ENCODE data around the gene OLA1. TPM values are rescaled to one million over a fixed set of nuclear protein-coding genes. Genes with fewer than 3 reads are reported as not detected.

The OLA1 gene
- total RNA-seq, 1 donor from 2014 or later: 118 TPM

- no peak overlapping the region for H3K27ac Mint-ChIP-seq
- TF ChIP-seq, protein P1, sequence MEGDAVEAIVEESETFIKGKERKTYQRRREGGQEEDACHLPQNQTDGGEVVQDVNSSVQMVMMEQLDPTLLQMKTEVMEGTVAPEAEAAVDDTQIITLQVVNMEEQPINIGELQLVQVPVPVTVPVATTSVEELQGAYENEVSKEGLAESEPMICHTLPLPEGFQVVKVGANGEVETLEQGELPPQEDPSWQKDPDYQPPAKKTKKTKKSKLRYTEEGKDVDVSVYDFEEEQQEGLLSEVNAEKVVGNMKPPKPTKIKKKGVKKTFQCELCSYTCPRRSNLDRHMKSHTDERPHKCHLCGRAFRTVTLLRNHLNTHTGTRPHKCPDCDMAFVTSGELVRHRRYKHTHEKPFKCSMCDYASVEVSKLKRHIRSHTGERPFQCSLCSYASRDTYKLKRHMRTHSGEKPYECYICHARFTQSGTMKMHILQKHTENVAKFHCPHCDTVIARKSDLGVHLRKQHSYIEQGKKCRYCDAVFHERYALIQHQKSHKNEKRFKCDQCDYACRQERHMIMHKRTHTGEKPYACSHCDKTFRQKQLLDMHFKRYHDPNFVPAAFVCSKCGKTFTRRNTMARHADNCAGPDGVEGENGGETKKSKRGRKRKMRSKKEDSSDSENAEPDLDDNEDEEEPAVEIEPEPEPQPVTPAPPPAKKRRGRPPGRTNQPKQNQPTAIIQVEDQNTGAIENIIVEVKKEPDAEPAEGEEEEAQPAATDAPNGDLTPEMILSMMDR (IDR thresholded peaks at IDR 0.05; ENCODE audit: unreplicated experiment): no peak
- peaks cover 9% of the 10 kb centered on the region for H3K9me3 Mint-ChIP-seq (ENCODE audit: low read depth)
- no peak for DNase-seq (ENCODE audit: low spot score, unreplicated experiment)
- H3K27me3 Mint-ChIP-seq: peaks cover 15% of the 10 kb centered on the region
- H3K36me3 Mint-ChIP-seq (ENCODE audit: insufficient read depth): no peaks in the 10 kb centered on the region
- H3K4me3 Mint-ChIP-seq (ENCODE audit: low read depth): no peak overlapping the region
- H3K4me1 Mint-ChIP-seq (ENCODE audit: low read depth): peaks cover 17% of the 10 kb centered on the region
Observed at GRCh38 chr2:174059884-174060244, 188.5 kb downstream of the OLA1 start.

DNA sequence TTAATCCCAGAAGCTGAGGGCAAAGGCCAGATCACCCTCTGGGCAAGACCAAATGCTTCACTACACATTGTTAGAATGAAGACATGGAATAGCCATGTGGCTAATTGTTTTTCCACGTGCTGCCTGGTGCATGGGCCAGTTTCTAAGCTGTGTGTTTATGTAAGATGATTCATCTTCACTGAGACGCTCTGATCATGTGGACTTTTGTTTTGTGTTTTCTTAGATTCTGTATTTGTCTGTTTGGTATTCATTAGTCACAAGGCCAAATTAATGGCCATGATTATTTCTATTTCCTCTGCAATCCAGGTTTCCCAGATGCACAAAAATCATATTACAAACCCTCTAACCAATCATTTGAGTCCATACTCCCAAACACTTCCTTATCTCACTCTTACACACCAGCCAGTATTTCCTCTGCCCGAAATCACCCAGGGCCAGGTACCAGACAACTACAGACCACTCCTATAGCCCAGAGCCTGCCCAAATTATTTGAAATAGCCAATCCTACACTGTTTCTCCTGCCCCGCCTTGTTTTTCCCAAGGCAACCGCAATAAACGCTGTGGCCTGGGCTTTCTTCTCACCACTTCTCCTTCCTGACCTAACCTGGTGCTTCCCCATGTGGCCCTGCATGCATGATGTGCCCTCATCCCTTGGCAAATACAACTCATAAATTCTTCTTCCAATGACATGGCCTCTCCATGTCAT lies 189.0 kb downstream of the OLA1 start:
- H3K4me3 Mint-ChIP-seq (ENCODE audit: low read depth): no peak overlapping the region
- H3K27me3 Mint-ChIP-seq: peaks cover 15% of the 10 kb centered on the region
- no peak overlapping the region for H3K27ac Mint-ChIP-seq
- peaks cover 17% of the 10 kb centered on the region for H3K4me1 Mint-ChIP-seq (ENCODE audit: low read depth)
- peaks cover 9% of the 10 kb centered on the region for H3K9me3 Mint-ChIP-seq (ENCODE audit: low read depth)
- TF ChIP-seq, protein P1 (IDR thresholded peaks at IDR 0.05; ENCODE audit: unreplicated experiment): no peak
- no peak for DNase-seq (ENCODE audit: low spot score, unreplicated experiment)
- H3K36me3 Mint-ChIP-seq (ENCODE audit: insufficient read depth): no peaks in the 10 kb centered on the region

- DNase-seq (ENCODE audit: low spot score, unreplicated experiment): no peak
- TF ChIP-seq, protein P1 (IDR thresholded peaks at IDR 0.05; ENCODE audit: unreplicated experiment): no peak
- Mint-ChIP-seq H3K27ac (no peak overlapping the region), H3K4me3 (ENCODE audit: low read depth) (no peak overlapping the region), H3K27me3 (peaks cover 16% of the 10 kb centered on the region), H3K4me1 (ENCODE audit: low read depth) (peaks cover 20% of the 10 kb centered on the region), H3K36me3 (ENCODE audit: insufficient read depth) (no peaks in the 10 kb centered on the region), H3K9me3 (ENCODE audit: low read depth) (peaks cover 9% of the 10 kb centered on the region)
Observed at GRCh38 chr2:174058456-174058855, 189.9 kb downstream of the OLA1 start.

GRCh38 chr2:174058026-174058425 lies 190.3 kb downstream of the OLA1 start:
- Mint-ChIP-seq H3K27ac (no peak overlapping the region), H3K27me3 (peaks cover 18% of the 10 kb centered on the region), H3K4me1 (ENCODE audit: low read depth) (peaks cover 19% of the 10 kb centered on the region), H3K9me3 (ENCODE audit: low read depth) (peaks cover 9% of the 10 kb centered on the region), H3K4me3 (ENCODE audit: low read depth) (no peak overlapping the region), H3K36me3 (ENCODE audit: insufficient read depth) (no peaks in the 10 kb centered on the region)
- DNase-seq (ENCODE audit: low spot score, unreplicated experiment): no peak
- TF ChIP-seq, protein P1 (IDR thresholded peaks at IDR 0.05; ENCODE audit: unreplicated experiment): no peak

GRCh38 chr2:174054926-174055325 lies 193.4 kb downstream of the OLA1 start:
- Mint-ChIP-seq H3K4me1 (ENCODE audit: low read depth) (peaks cover 10% of the 10 kb centered on the region), H3K27me3 (peaks cover 19% of the 10 kb centered on the region), H3K4me3 (ENCODE audit: low read depth) (no peak overlapping the region), H3K9me3 (ENCODE audit: low read depth) (peaks cover 9% of the 10 kb centered on the region), H3K27ac (no peak overlapping the region), H3K36me3 (ENCODE audit: insufficient read depth) (no peaks in the 10 kb centered on the region)
- DNase-seq (ENCODE audit: low spot score, unreplicated experiment): no peak
- TF ChIP-seq, protein P1 (IDR thresholded peaks at IDR 0.05; ENCODE audit: unreplicated experiment): no peak
